H1 (cell line): Measurements from ENCODE around the gene FAM177B.

ENCODE experiments used
- ASH2L ChIP-seq: fragments of 200-600, 300-600 bp; sonication (generic); IDR thresholded peaks from one replicate; pipeline ENCODE4 v1.7.1; 2017; ENCODE audit warnings: low read length
- ATF3 ChIP-seq: IDR thresholded peaks from 2 replicates; pipeline ENCODE4 v1.6.1; 2011; ENCODE audit warnings: low read depth, mild to moderate bottlenecking, low read length; ENCODE audit not compliant: insufficient read depth
- CHD2 ChIP-seq: IDR thresholded peaks from 2 replicates; pipeline ENCODE4 v1.6.1; 2012; ENCODE audit warnings: low read length, improper control_type of control experiment
- CTCF ChIP-seq, 3 experiments: IDR thresholded peaks; 1 replicate in 2 of 3; 2 replicates in 1 of 3; pipeline versions ENCODE4 v1.5.1 to v1.6.1; 2011; ENCODE audit warnings: low read length in 3 of 3, mild to moderate bottlenecking in 3 of 3, inconsistent platforms in 2 of 3, low read depth in 1 of 3, moderate library complexity in 1 of 3; ENCODE audit not compliant: insufficient read depth in 1 of 3; ENCODE audit errors: control extremely low read depth in 1 of 3
- GTF2F1 ChIP-seq: IDR thresholded peaks from 2 replicates; pipeline ENCODE4 v1.6.1; 2012; ENCODE audit warnings: low read depth, low read length, improper control_type of control experiment, borderline replicate concordance
- HDAC6 ChIP-seq: IDR thresholded peaks from one replicate; pipeline ENCODE4 v1.7.1; 2012; ENCODE audit warnings: low read depth, mild to moderate bottlenecking, inconsistent platforms, low read length, moderate library complexity
- PHF8 ChIP-seq: fragments of 200-600 bp; sonication (generic); conservative IDR thresholded peaks from 2 replicates; pipeline ENCODE4 v1.7.1; 2012; ENCODE audit warnings: low read depth, mild to moderate bottlenecking, inconsistent platforms, low read length, moderate library complexity
- POLR2A ChIP-seq, 2 experiments: IDR thresholded peaks; 1 replicate in 1 of 2; 2 replicates in 1 of 2; pipeline ENCODE4 v1.6.1; 2011; ENCODE audit warnings: low read depth in 2 of 2, low read length in 2 of 2, mild to moderate bottlenecking in 2 of 2; ENCODE audit errors: control extremely low read depth in 1 of 2
- RNF2 ChIP-seq: fragments of 200-900, 300-1000 bp; sonication (generic); IDR thresholded peaks from 2 replicates; pipeline ENCODE4 v1.7.1; 2016; ENCODE audit warnings: borderline replicate concordance, low read depth, mild to moderate bottlenecking, antibody characterized with exemption, low read length; ENCODE audit not compliant: poor library complexity, severe bottlenecking; ENCODE audit errors: missing control alignments
- TAF1 ChIP-seq: IDR thresholded peaks from 2 replicates; pipeline ENCODE4 v1.6.1; 2011; ENCODE audit warnings: mild to moderate bottlenecking, low read depth, low read length
- TBP ChIP-seq: IDR thresholded peaks from 2 replicates; pipeline ENCODE4 v1.6.1; 2011; ENCODE audit warnings: low read depth, low read length, improper control_type of control experiment

GRCh38 chr1:222730866-222731265 is 6.1 kb upstream of the FAM177B start:
- no peak for TF ChIP-seq ASH2L
- no peak for TF ChIP-seq PHF8
- no peak for TF ChIP-seq CTCF (IDR thresholded peaks at IDR 0.05; ENCODE audit: control extremely low read depth in 1 of 3, insufficient read depth in 1 of 3, low read depth in 1 of 3, low read length in 3 of 3)
- no peak for TF ChIP-seq TBP
- TF ChIP-seq RNF2, result no peak
- TF ChIP-seq POLR2A (IDR thresholded peaks at IDR 0.05; ENCODE audit: control extremely low read depth in 1 of 2, low read depth in 2 of 2, low read length in 2 of 2), result no peak
- no peak for TF ChIP-seq GTF2F1
- TF ChIP-seq CHD2, result no peak
- TF ChIP-seq ATF3, result no peak
- TF ChIP-seq HDAC6, result no peak
- no peak for TF ChIP-seq TAF1
